Measurements from ENCODE around the gene GATB.

GATB gene

DNA sequence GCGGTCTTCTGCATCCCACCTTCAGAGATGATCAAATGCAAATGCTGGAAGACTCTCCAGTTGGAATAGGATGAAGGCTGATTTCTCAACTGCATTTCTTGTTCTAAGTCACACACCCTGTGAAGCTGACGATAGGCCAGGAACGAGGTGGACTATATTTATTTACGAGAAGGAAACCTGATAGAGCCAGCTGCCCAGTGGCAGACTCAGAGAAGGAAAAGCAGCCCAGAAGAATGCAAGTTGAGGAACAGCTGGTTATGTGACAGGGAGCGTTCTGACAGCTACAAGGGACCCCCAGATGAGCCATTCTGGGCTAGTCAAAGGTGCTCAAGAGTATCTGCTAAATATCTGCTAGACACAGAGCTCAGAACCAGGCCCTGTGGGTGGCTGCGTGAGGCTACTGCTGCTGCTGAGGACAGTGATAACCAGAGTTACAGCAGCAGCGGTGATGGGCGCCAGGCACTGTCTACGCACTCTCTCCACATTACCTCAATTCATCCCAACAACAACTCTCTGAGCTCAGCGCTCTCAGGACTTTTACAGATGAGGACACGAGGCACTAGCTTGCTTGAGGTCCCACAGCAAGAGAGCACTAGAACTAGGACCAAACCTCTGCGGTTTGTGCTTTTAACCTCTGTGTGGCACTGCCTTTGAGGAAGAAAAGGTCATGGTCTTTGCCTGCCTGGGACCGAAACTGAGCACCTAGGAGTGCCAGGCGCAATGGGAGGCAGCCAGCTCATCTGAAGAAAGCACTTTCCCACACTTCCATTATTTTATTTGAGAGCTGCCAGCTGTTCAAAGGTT, 69.0 kb downstream of the GATB start:
- H3K4me3 ChIP-seq (ENCODE audit: low read depth, low read length) = no peak overlapping the region
- no peak for TF ChIP-seq POLR2A (IDR thresholded peaks at IDR 0.05; ENCODE audit: extremely low read depth, insufficient read length)
- TF ChIP-seq, protein P1, sequence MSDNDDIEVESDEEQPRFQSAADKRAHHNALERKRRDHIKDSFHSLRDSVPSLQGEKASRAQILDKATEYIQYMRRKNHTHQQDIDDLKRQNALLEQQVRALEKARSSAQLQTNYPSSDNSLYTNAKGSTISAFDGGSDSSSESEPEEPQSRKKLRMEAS (IDR thresholded peaks at IDR 0.05; ENCODE audit: low read depth, low read length) = no peak
- no peak for TF ChIP-seq MYC (IDR thresholded peaks at IDR 0.05; ENCODE audit: low read depth, low read length)
- TF ChIP-seq, protein P2, sequence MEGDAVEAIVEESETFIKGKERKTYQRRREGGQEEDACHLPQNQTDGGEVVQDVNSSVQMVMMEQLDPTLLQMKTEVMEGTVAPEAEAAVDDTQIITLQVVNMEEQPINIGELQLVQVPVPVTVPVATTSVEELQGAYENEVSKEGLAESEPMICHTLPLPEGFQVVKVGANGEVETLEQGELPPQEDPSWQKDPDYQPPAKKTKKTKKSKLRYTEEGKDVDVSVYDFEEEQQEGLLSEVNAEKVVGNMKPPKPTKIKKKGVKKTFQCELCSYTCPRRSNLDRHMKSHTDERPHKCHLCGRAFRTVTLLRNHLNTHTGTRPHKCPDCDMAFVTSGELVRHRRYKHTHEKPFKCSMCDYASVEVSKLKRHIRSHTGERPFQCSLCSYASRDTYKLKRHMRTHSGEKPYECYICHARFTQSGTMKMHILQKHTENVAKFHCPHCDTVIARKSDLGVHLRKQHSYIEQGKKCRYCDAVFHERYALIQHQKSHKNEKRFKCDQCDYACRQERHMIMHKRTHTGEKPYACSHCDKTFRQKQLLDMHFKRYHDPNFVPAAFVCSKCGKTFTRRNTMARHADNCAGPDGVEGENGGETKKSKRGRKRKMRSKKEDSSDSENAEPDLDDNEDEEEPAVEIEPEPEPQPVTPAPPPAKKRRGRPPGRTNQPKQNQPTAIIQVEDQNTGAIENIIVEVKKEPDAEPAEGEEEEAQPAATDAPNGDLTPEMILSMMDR (IDR thresholded peaks at IDR 0.05; ENCODE audit: low read depth, low read length) = no peak
- DNase-seq (ENCODE audit: low read depth) = no peak

DNA sequence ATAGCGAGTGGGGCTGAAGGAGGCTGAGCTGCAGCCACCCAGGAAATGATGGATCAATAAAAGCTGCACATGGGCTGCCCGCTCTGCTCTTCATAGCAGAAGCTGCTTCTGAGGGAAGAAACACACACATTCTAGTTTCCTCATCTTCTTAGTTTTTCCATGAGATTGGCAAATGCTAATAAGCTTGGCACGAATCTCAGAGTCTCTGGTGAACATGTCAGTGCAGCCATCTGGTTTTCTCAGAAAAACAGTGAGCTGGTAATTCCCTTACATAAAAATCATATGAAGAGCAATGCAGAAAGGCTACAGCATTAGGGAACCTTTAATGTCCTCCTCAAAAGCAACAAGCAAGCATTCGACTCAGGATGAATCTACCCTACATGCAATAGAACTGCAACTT, 69.9 kb downstream of the GATB start:
- TF ChIP-seq MYC (IDR thresholded peaks at IDR 0.05; ENCODE audit: low read depth, low read length) (no peak), POLR2A (IDR thresholded peaks at IDR 0.05; ENCODE audit: extremely low read depth, insufficient read length) (no peak)
- TF ChIP-seq, protein P1 (IDR thresholded peaks at IDR 0.05; ENCODE audit: low read depth, low read length) = no peak
- TF ChIP-seq, protein P2 (IDR thresholded peaks at IDR 0.05; ENCODE audit: low read depth, low read length) = no peak
- H3K4me3 ChIP-seq (ENCODE audit: low read depth, low read length) = no peak overlapping the region
- no peak for DNase-seq (ENCODE audit: low read depth)

DNA sequence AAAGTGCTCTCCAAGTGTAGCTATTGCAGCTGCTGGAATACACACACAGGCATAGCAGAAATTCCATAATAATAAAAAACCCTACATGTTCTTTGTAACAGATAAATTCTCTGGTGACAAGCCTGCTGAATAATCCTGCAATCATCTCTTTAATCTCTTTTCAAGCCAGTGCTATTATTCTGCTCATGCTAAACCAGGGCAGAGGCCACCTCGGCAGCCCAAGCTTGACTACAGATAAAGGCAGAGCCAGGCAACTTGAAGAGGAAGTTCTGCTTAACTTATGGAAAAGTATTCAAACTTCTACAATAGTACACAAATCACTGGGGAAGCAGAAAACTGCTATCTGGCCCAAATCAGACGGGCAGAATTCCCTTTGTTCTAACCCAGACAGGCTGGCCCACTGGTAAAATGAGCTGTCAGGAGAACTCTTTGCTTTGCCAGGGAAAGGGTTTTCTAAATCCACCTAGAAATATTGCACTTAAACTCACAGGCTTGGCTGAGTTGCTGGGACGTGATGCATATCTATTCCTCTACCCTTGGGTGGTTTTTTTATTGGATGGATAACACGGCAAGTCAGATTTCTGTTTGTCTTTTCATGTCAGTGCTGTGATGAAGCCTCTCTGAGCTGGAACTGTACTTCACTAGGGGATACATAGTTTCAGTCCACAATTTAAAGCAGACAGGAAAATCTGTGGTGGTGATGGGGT, 70.5 kb downstream of the GATB start:
- no peak for DNase-seq (ENCODE audit: low read depth)
- H3K4me3 ChIP-seq (ENCODE audit: low read depth, low read length) = no peak overlapping the region
- TF ChIP-seq, protein P1 (IDR thresholded peaks at IDR 0.05; ENCODE audit: low read depth, low read length) = no peak
- no peak for TF ChIP-seq MYC (IDR thresholded peaks at IDR 0.05; ENCODE audit: low read depth, low read length)
- TF ChIP-seq, protein P2 (IDR thresholded peaks at IDR 0.05; ENCODE audit: low read depth, low read length) = no peak
- TF ChIP-seq POLR2A (IDR thresholded peaks at IDR 0.05; ENCODE audit: extremely low read depth, insufficient read length) = no peak

DNA sequence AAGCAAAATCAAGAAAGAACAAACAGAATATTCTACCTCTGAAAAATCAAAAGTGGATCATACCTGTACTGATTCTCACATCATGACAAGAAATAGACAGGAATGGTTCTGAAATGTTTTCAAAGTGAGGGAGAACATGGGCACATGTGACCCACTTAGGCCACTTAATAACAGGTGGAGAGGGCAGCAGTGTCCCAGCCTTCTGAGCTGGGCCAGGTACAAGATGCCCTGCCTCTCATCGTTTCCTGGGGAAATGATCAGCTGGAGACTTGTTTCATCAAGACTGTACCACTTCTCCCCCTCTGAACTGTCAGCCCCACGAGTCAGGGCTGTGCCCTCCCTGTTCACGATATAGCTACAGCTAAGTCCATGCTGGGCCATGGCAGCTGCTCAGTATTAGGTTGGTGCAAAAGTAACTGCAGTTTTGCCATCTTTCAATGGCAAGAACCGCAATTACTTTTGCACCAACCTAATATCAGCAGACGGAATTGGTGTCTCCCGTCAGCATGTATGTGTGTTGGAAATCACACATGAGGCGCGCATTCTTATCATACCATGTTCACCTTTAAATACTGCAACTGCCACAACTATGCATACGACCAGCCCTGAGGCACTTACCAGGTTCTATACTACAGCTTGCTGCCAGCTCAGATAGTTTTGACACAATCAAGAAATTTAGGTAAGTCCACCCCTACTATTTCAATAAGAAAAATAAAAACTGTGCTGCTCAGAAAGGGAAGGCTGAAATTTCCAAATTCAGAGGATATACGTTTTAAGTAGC, 71.4 kb downstream of the GATB start:
- no peak overlapping the region for H3K4me3 ChIP-seq (ENCODE audit: low read depth, low read length)
- DNase-seq (ENCODE audit: low read depth) = no peak
- TF ChIP-seq, protein P2 (IDR thresholded peaks at IDR 0.05; ENCODE audit: low read depth, low read length) = no peak
- TF ChIP-seq, protein P1 (IDR thresholded peaks at IDR 0.05; ENCODE audit: low read depth, low read length) = no peak
- TF ChIP-seq MYC (IDR thresholded peaks at IDR 0.05; ENCODE audit: low read depth, low read length) (no peak), POLR2A (IDR thresholded peaks at IDR 0.05; ENCODE audit: extremely low read depth, insufficient read length) (no peak)

DNA sequence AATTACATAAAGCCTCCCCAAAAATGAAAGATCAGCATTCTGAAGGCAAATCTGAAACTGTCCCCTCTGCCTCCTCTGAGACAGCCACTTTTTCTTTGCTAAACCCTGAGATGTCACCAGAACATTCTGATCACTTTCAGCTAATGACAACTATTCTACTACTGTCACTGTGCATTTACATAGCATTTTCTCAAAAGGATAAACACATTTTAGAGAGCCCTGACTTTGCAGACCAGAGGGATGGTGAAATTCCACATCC, 72.1 kb downstream of the GATB start:
- TF ChIP-seq MYC (IDR thresholded peaks at IDR 0.05; ENCODE audit: low read depth, low read length) (no peak), POLR2A (IDR thresholded peaks at IDR 0.05; ENCODE audit: extremely low read depth, insufficient read length) (no peak)
- TF ChIP-seq, protein P2 (IDR thresholded peaks at IDR 0.05; ENCODE audit: low read depth, low read length) = no peak
- TF ChIP-seq, protein P1 (IDR thresholded peaks at IDR 0.05; ENCODE audit: low read depth, low read length) = no peak

More for the DNA sequence above, 72.1 kb downstream of the GATB start:
- no peak overlapping the region for H3K4me3 ChIP-seq (ENCODE audit: low read depth, low read length)
- DNase-seq (ENCODE audit: low read depth) = no peak

All from NB4 (cell line).